ENCODE data around the gene ZNF799. TPM values are rescaled to one million over a fixed set of nuclear protein-coding genes. Genes with fewer than 3 reads are reported as not detected.
"Not testable (repeated sequence)": the region's sequence is repeated elsewhere in the genome, so short reads cannot be mapped to it uniquely, and the experiment has no call there.

ZNF799 gene
- total and polyA plus RNA-seq, 2 experiments from 2014 or later = 3.7 to 5.3 TPM

DNA sequence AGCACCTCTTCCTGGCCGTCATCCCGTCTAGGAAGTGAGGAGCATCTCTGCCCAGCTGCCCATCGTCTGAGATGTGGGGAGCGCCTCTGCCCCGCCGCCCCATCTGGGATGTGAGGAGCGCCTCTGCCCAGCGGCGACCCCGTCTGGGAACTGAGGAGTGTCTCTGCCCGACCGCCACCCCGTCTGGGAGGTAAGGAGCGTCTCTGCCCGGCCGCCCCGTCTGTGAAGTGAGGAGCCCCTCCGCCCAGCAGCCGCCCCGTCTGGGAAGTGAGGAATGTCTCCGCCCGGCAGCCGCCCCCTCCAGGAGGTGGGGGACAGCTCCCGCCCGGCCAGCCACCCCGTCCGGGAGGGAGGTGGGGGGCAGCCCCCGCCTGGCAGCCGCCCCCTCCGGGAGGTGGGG is 38.8 kb downstream of the ZNF799 start:
- not testable (repeated sequence) for H4K20me1 ChIP-seq (replicated peaks; ENCODE audit: insufficient read depth); H3K27ac ChIP-seq (ENCODE audit: low read depth); H3K27ac Mint-ChIP-seq; ATAC-seq; DNase-seq (ENCODE audit: low spot score); H3K4me3 ChIP-seq; H3K4me3 Mint-ChIP-seq; H3K4me1 Mint-ChIP-seq; H3K4me1 ChIP-seq (ENCODE audit: insufficient read depth); H2AFZ ChIP-seq; H3K4me2 ChIP-seq; H3K79me2 ChIP-seq (replicated peaks; ENCODE audit: insufficient read depth); H3K36me3 ChIP-seq (ENCODE audit: insufficient read depth); H3F3A ChIP-seq (replicated peaks; ENCODE audit: low read depth)
- peaks cover 13% of the 10 kb centered on the region for H3K27me3 ChIP-seq (ENCODE audit: insufficient read depth)
- peaks cover 11% of the 10 kb centered on the region; the same call in 1 of the 2 replicates for H3K9me2 ChIP-seq (ENCODE audit: insufficient read depth)
- Mint-ChIP-seq H3K36me3 (ENCODE audit: low read depth) (peaks cover 50% of the 10 kb centered on the region), H3K27me3 (ENCODE audit: insufficient read depth, low read depth, poor library complexity) (peaks cover 15% of the 10 kb centered on the region), H3K9me3 (peaks cover 87% of the 10 kb centered on the region)

- no peak overlapping the region for H2AFZ ChIP-seq
- no peaks in the 10 kb centered on the region for H3K27me3 ChIP-seq (ENCODE audit: insufficient read depth)
- H3K27ac ChIP-seq (ENCODE audit: low read depth) = no peak overlapping the region
- peaks cover 62% of the 10 kb centered on the region for H3K36me3 Mint-ChIP-seq (ENCODE audit: low read depth)
- H3K27me3 Mint-ChIP-seq (ENCODE audit: insufficient read depth, low read depth, poor library complexity) = peaks cover 1% of the 10 kb centered on the region
- no peaks in the 10 kb centered on the region for H4K20me1 ChIP-seq (replicated peaks; ENCODE audit: insufficient read depth)
- H3K4me1 Mint-ChIP-seq = no peaks in the 10 kb centered on the region
- no peak overlapping the region for H3K4me3 Mint-ChIP-seq
- no peak overlapping the region for H3K4me2 ChIP-seq
- ATAC-seq (no peak), DNase-seq (ENCODE audit: low spot score) (no peak)
- no peak overlapping the region for H3K27ac Mint-ChIP-seq
- H3F3A ChIP-seq (replicated peaks; ENCODE audit: low read depth) = no peaks in the 10 kb centered on the region
- peaks cover 94% of the 10 kb centered on the region for H3K9me3 Mint-ChIP-seq
- TF ChIP-seq EZH2 (IDR thresholded peaks at IDR 0.05; ENCODE audit: low read depth, unreplicated experiment) = no peak
- no peak for TF ChIP-seq EZH2phosphoT487 (IDR thresholded peaks at IDR 0.05; ENCODE audit: unreplicated experiment)
- TF ChIP-seq, protein P1, sequence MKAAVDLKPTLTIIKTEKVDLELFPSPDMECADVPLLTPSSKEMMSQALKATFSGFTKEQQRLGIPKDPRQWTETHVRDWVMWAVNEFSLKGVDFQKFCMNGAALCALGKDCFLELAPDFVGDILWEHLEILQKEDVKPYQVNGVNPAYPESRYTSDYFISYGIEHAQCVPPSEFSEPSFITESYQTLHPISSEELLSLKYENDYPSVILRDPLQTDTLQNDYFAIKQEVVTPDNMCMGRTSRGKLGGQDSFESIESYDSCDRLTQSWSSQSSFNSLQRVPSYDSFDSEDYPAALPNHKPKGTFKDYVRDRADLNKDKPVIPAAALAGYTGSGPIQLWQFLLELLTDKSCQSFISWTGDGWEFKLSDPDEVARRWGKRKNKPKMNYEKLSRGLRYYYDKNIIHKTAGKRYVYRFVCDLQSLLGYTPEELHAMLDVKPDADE (IDR thresholded peaks at IDR 0.05) = no peak
- TF ChIP-seq NANOG (IDR thresholded peaks at IDR 0.05; ENCODE audit: borderline replicate concordance) = no peak
- peaks cover 6% of the 10 kb centered on the region; the same call in 1 of the 2 replicates for H3K9me2 ChIP-seq (ENCODE audit: insufficient read depth)
- H3K4me3 ChIP-seq = no peak overlapping the region
- no peaks in the 10 kb centered on the region; the same call in 1 of the 2 replicates for H3K79me2 ChIP-seq (replicated peaks; ENCODE audit: insufficient read depth)
- H3K4me1 ChIP-seq (ENCODE audit: insufficient read depth) = no peaks in the 10 kb centered on the region
- H3K36me3 ChIP-seq (ENCODE audit: insufficient read depth) = peaks cover 35% of the 10 kb centered on the region
Observed at GRCh38 chr19:12353375-12353774, 47.7 kb downstream of the ZNF799 start.

GRCh38 chr19:12350890-12351197 is 50.2 kb downstream of the ZNF799 start:
- peaks cover 90% of the 10 kb centered on the region for H3K9me3 Mint-ChIP-seq
- H4K20me1 ChIP-seq (replicated peaks; ENCODE audit: insufficient read depth) = no peaks in the 10 kb centered on the region
- no peak overlapping the region for H3K4me3 ChIP-seq

More at GRCh38 chr19:12350890-12351197, 50.2 kb downstream of the ZNF799 start:
- TF ChIP-seq, protein P2, sequence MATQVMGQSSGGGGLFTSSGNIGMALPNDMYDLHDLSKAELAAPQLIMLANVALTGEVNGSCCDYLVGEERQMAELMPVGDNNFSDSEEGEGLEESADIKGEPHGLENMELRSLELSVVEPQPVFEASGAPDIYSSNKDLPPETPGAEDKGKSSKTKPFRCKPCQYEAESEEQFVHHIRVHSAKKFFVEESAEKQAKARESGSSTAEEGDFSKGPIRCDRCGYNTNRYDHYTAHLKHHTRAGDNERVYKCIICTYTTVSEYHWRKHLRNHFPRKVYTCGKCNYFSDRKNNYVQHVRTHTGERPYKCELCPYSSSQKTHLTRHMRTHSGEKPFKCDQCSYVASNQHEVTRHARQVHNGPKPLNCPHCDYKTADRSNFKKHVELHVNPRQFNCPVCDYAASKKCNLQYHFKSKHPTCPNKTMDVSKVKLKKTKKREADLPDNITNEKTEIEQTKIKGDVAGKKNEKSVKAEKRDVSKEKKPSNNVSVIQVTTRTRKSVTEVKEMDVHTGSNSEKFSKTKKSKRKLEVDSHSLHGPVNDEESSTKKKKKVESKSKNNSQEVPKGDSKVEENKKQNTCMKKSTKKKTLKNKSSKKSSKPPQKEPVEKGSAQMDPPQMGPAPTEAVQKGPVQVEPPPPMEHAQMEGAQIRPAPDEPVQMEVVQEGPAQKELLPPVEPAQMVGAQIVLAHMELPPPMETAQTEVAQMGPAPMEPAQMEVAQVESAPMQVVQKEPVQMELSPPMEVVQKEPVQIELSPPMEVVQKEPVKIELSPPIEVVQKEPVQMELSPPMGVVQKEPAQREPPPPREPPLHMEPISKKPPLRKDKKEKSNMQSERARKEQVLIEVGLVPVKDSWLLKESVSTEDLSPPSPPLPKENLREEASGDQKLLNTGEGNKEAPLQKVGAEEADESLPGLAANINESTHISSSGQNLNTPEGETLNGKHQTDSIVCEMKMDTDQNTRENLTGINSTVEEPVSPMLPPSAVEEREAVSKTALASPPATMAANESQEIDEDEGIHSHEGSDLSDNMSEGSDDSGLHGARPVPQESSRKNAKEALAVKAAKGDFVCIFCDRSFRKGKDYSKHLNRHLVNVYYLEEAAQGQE (IDR thresholded peaks at IDR 0.05; ENCODE audit: unreplicated experiment) = no peak
- TF ChIP-seq ZNF331 (CRISPR knock-in tag; IDR thresholded peaks at IDR 0.05; ENCODE audit: low read depth) = no peak
- no peak for TF ChIP-seq POLR2AphosphoS5 (IDR thresholded peaks at IDR 0.05; ENCODE audit: low read depth)
- H3F3A ChIP-seq (replicated peaks; ENCODE audit: low read depth) = no peaks in the 10 kb centered on the region
- H3K36me3 ChIP-seq (ENCODE audit: insufficient read depth) = peaks cover 35% of the 10 kb centered on the region
- no peak overlapping the region for H3K27ac ChIP-seq (ENCODE audit: low read depth)
- H3K79me2 ChIP-seq (replicated peaks; ENCODE audit: insufficient read depth) = no peaks in the 10 kb centered on the region; the same call in 1 of the 2 replicates
- no peaks in the 10 kb centered on the region for H3K27me3 ChIP-seq (ENCODE audit: insufficient read depth)
- no peaks in the 10 kb centered on the region for H3K27me3 Mint-ChIP-seq (ENCODE audit: insufficient read depth, low read depth, poor library complexity)
- H3K4me2 ChIP-seq = no peak overlapping the region
- peak; percentile 10 for DNase-seq (ENCODE audit: low spot score)
- H3K4me1 ChIP-seq (ENCODE audit: insufficient read depth) = no peaks in the 10 kb centered on the region
- no peak overlapping the region for H3K27ac Mint-ChIP-seq
- H3K4me3 Mint-ChIP-seq = no peak overlapping the region
- H3K9me2 ChIP-seq (ENCODE audit: insufficient read depth) = no peaks in the 10 kb centered on the region
- no peak overlapping the region for H2AFZ ChIP-seq
- H3K36me3 Mint-ChIP-seq (ENCODE audit: low read depth) = peaks cover 65% of the 10 kb centered on the region
- no peaks in the 10 kb centered on the region for H3K4me1 Mint-ChIP-seq
- ATAC-seq = no peak

Data from GM23338 (cell line).